Activated CD4-positive, alpha-beta memory T cell treated with anti-CD3 and anti-CD28 coated beads, Interleukin-2, amount 10 ng/mL, durations not matched to agents 7 days and 5 days (primary cell): ENCODE data around the gene RHCG. TPM values are rescaled to one million over a fixed set of nuclear protein-coding genes. Genes with fewer than 3 reads are reported as not detected.

ENCODE experiments used
- CTCF ChIA-PET: fragments of 350-600 bp; sonication (Branson Sonifier 250); formaldehyde crosslinking; loops from one replicate; lab custom pipeline; 2021; ENCODE audit warnings: antibody characterized with exemption, inconsistent platforms; lab: Charles Lee
- POLR2A ChIA-PET: fragments of 350-600 bp; sonication (Branson Sonifier 250); formaldehyde crosslinking; loops from one replicate; lab custom pipeline; 2021; ENCODE audit warnings: antibody characterized with exemption; lab: Charles Lee
- DNase-seq: peaks from one replicate; pipeline ENCODE4 v3.0.0-alpha.2; 2020
- H3K27ac Mint-ChIP-seq: one replicate; pipeline ENCODE4 v1.8.0; 2021; ENCODE audit warnings: mild to moderate bottlenecking, mixed read lengths
- H3K27me3 Mint-ChIP-seq: one replicate; pipeline ENCODE4 v1.8.0; 2021; ENCODE audit warnings: mixed read lengths
- H3K36me3 Mint-ChIP-seq: one replicate; pipeline ENCODE4 v1.8.0; 2021; ENCODE audit warnings: low read depth, mixed read lengths
- H3K4me1 Mint-ChIP-seq: one replicate; pipeline ENCODE4 v1.8.0; 2021; ENCODE audit warnings: mixed read lengths
- H3K4me3 Mint-ChIP-seq: one replicate; pipeline ENCODE4 v1.8.0; 2021; ENCODE audit warnings: mild to moderate bottlenecking, mixed read lengths
- H3K9me3 Mint-ChIP-seq: one replicate; pipeline ENCODE4 v1.8.0; 2021; ENCODE audit warnings: mixed read lengths
- total RNA-seq, 2 experiments: library from RNA; stranded (reverse); gene quantifications; one replicate each; pipeline ENCODE4 v1.2.3, GENCODE V29; 2021

Gene RHCG
- total RNA-seq, 2 experiments from 2014 or later, result not detected

DNA sequence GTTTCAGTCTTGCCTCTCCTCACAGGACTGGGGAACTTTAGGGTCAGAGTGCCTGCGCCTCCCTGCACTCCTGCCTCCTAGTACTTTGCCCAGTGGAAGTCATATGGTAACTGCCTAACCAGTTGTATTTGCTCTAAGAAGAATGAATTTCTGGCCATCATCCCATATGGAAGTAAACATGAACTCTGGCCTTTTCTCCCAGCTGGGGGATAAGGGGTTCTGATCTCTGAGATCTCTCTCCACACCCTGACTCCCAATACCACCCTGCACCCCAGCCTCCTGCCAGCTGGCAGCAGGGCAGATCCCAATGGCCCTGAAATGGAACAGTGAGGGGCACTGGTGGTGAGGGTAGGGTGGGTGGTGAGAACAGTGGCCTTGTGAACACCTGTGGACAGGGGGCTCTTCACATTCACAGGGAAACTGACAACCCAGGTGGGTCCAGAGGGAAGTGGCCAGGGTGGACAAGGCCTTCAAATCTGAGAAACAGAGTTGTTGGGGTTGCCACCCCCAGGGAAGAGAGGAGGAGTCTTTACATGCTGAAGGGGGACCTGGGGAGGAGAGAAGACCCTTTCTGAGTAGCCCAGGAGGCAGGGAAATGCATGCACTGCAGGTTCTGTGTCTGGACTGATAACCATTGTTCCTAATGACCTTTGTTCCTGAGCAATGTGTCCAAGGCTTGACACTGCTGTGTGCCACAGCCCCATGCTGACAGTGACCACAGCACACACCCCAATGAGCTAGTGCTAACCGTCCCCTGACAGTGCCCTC is 36.9 kb downstream of the RHCG start:
- Mint-ChIP-seq H3K27me3 (peaks cover 3% of the 10 kb centered on the region), H3K27ac (no peak overlapping the region), H3K9me3 (peaks cover 5% of the 10 kb centered on the region), H3K4me3 (no peak overlapping the region), H3K36me3 (no peaks in the 10 kb centered on the region), H3K4me1 (peaks cover 2% of the 10 kb centered on the region)
- ChIA-PET POLR2A (no interaction called here), CTCF (interaction anchor here (1.4 kb wide), 2 partner anchors 13 to 101 kb away, joined by 3 to 4 read pairs; no protein-coding TSS in a partner anchor)
- DNase-seq, result no peak

DNA sequence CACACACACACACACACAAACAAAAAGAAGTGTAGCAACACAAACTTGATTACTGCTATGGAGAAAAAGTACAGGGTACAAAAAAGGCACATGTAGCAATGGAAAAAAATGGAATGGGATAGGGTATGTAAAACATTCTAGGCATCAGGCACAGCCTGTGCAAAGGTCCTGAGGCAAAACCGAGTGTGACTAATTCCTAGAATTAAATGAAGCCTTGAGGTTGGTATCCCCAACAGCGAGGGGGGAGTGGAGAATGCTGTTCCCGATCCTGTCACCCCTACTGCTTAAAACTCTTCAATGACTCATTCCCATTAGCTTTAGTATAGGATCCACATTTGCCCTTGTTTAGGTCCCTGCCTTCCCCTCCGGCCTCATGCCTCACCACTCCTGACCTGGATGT is 37.9 kb downstream of the RHCG start:
- CTCF ChIA-PET, result interaction anchor here (1.0 to 1.6 kb wide), 4 partner anchors 9 to 100 kb away, joined by 3 to 4 read pairs (median 4); no protein-coding TSS in a partner anchor

DNA sequence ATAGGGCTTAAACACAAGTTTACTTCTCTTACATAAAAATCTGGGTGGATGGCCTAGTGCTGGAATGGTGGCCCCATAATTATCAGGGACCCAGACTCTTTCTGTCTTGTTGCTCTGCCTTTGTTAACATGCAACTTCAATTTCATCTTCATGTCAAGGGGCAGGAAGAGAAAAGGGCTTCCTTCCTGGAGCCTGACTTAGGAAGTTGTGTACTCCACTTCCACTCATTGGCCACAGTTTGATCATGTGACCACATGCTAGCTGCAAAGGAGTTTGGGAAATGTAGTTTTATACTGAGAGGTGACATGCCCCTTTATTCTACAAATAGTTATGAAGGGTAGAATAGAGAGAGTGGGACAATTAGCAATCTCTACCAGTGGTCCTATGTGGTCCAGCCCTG is 39.3 kb downstream of the RHCG start:
- POLR2A ChIA-PET, result no interaction called here
- H3K4me1 Mint-ChIP-seq, result peaks cover 2% of the 10 kb centered on the region
- CTCF ChIA-PET, result interaction anchor here (0.6 to 2.2 kb wide), 2 partner anchors 99 to 116 kb away, joined by 3 to 9 read pairs; no protein-coding TSS in a partner anchor
- no peak overlapping the region for H3K27ac Mint-ChIP-seq
- H3K36me3 Mint-ChIP-seq, result no peaks in the 10 kb centered on the region
- peaks cover 5% of the 10 kb centered on the region for H3K9me3 Mint-ChIP-seq
- no peak overlapping the region for H3K4me3 Mint-ChIP-seq
- peaks cover 7% of the 10 kb centered on the region for H3K27me3 Mint-ChIP-seq
- DNase-seq, result no peak

More for the DNA sequence above, 37.9 kb downstream of the RHCG start:
- H3K27ac Mint-ChIP-seq, result no peak overlapping the region
- no peak for DNase-seq
- H3K4me3 Mint-ChIP-seq, result no peak overlapping the region
- peaks cover 5% of the 10 kb centered on the region for H3K27me3 Mint-ChIP-seq
- POLR2A ChIA-PET, result no interaction called here
- H3K36me3 Mint-ChIP-seq, result no peaks in the 10 kb centered on the region
- peaks cover 2% of the 10 kb centered on the region for H3K4me1 Mint-ChIP-seq
- H3K9me3 Mint-ChIP-seq, result peaks cover 5% of the 10 kb centered on the region

DNA sequence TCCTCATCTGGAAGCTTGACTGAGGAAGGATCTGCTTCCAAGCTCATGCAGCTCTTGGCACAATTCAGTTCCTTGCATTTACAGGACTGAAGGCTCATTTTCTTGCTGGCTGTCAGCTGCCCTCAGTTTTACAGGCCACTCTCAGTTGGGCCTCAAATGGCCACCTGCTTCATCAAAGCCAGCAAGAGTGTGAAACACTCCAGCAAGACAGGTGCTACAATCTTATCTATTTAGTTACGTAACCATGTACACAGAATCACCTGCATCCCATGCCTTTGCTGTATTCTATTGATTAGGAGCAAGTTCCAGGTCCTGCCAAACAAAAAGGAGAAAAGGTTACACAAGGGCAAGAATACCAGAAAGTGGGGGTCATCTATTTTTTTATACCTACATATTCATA is 40.8 kb downstream of the RHCG start:
- Mint-ChIP-seq H3K4me3 (no peak overlapping the region), H3K4me1 (peaks cover 2% of the 10 kb centered on the region), H3K27me3 (peaks cover 14% of the 10 kb centered on the region), H3K9me3 (peaks cover 5% of the 10 kb centered on the region), H3K27ac (no peak overlapping the region), H3K36me3 (no peaks in the 10 kb centered on the region)
- ChIA-PET CTCF (no interaction called here), POLR2A (no interaction called here)
- DNase-seq, result no peak

DNA sequence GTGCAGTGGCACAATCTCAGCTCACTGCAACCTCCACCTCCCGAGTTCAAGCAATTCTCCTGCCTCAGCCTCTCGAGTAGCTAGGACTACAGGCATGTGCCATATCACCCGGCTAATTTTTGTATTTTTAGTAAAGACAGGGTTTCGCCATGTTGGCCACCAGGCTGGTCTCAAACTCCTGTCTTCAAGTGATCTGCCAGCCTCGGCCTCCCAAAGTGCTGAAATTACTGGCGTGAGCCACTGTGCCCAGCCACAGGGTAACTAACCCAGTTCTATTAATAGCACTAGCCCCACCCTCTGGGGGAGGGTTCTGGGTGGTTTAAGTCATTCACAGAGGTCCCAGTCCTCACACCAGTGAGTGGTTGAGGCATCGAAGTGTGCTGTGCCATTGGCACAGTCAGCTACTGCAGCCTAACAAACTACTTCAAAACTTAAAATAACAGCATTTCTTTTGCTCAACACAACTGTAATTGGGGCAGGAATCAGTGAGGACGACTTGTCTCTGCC is 44.0 kb downstream of the RHCG start:
- no peaks in the 10 kb centered on the region for H3K36me3 Mint-ChIP-seq

DNA sequence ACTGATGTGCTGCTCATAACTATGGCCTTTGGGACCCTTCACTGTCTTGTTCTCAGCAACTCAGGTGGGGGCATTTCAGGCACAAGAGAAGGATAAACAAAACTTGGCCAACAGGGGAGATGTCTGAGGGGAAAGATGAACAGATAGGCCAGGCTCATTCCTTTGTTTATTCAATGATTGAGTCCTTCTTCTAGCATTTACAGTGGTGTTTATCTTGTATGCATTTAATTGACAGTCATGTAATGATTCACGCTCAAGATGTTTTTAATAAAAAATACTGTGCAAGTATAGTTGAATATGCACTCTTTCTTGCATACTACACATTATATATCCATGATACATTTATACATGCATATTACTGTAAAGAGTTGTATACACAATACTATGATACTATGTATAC is 44.5 kb downstream of the RHCG start:
- no peak overlapping the region for H3K4me3 Mint-ChIP-seq
- peaks cover 2% of the 10 kb centered on the region for H3K9me3 Mint-ChIP-seq
- H3K27me3 Mint-ChIP-seq, result peaks cover 21% of the 10 kb centered on the region
- CTCF ChIA-PET, result no interaction called here
- no peaks in the 10 kb centered on the region for H3K36me3 Mint-ChIP-seq
- no peaks in the 10 kb centered on the region for H3K4me1 Mint-ChIP-seq
- DNase-seq, result no peak
- no peak overlapping the region for H3K27ac Mint-ChIP-seq
- POLR2A ChIA-PET, result no interaction called here

More for the DNA sequence above, 44.0 kb downstream of the RHCG start:
- DNase-seq, result no peak
- POLR2A ChIA-PET, result no interaction called here
- CTCF ChIA-PET, result interaction anchor here (1.6 kb wide), 1 partner anchor 10 kb away, joined by 3 read pairs; no protein-coding TSS in a partner anchor
- H3K4me1 Mint-ChIP-seq, result peaks cover 2% of the 10 kb centered on the region
- no peak overlapping the region for H3K27ac Mint-ChIP-seq
- H3K27me3 Mint-ChIP-seq, result peaks cover 21% of the 10 kb centered on the region
- H3K9me3 Mint-ChIP-seq, result peaks cover 5% of the 10 kb centered on the region
- no peak overlapping the region for H3K4me3 Mint-ChIP-seq

DNA sequence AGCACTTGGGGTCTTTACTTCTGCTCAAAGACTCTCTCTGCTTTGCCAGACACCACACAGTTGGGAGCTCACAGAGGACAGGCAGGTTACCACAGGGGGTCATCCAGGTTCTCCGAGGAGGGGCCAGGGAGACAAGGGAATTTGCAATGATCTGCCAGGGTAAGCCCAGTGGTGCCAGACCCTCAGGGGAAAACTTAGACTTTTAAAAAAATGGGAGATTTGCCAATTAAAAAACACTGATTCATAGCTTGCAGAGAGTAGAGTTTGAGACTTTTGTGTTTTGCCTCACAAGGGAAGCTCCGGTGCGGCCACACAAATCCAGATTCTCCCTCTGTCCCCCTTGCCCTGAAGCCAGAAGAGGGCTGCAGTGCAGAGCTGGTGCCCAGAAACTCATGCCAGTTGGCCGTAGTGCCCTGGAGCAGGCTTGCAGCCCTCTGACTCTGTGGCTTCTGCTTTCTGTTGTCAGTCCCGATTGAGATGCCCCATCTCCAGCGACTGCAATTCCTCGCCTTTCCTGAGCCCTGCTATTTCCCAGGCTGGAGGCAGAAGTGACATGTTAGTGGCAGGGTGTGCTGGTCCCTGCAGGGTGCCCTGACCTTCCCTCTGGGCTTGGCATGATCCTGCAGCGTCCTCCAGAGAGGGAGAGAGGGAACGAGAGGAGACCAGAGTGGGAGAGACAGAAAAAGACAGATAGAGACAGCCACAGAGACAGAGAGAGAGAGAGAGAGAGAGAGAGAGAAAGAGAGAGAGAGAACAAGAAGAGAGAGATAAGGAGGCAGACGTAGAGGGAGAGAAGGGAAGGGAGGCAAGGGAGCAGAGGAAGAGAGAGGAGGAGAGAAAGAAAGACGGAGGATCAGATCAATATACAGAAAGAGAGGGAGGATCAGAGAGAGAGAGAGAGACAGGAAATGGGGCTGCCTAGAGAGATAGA is 46.0 kb downstream of the RHCG start:
- H3K27me3 Mint-ChIP-seq, result peaks cover 29% of the 10 kb centered on the region
- H3K36me3 Mint-ChIP-seq, result no peaks in the 10 kb centered on the region
- no peak overlapping the region for H3K27ac Mint-ChIP-seq

DNA sequence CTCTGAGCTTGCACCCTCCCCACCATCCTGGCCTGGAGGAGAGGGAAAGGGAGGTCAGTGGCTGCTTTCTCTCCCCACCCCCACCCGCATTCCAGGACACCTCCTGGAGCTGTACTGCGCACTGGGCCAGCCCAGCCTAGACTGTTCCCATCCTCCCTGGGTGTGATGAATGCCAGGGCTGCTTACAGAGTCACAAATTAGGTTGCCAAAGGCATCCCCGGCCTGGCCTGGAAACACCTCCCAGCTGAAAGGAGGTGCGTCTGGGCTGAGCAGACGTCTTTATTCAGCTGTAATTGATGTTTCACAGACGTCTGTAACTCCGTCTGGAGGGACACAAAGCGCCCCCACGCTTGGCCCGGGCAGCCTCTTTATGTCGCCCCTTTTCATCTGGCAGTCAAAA is 47.6 kb downstream of the RHCG start:
- CTCF ChIA-PET, result interaction anchor here (1.1 kb wide), 1 partner anchor 24 kb away, joined by 3 read pairs; no protein-coding TSS in a partner anchor
- peaks cover 29% of the 10 kb centered on the region for H3K27me3 Mint-ChIP-seq
- H3K27ac Mint-ChIP-seq, result no peak overlapping the region
- no peaks in the 10 kb centered on the region for H3K36me3 Mint-ChIP-seq
- no peaks in the 10 kb centered on the region for H3K4me1 Mint-ChIP-seq
- POLR2A ChIA-PET, result no interaction called here
- H3K9me3 Mint-ChIP-seq, result no peaks in the 10 kb centered on the region
- H3K4me3 Mint-ChIP-seq, result no peak overlapping the region
- DNase-seq, result no peak

More for the DNA sequence above, 46.0 kb downstream of the RHCG start:
- ChIA-PET POLR2A (no interaction called here), CTCF (interaction anchor here (0.7 kb wide), 1 partner anchor 9 kb away, joined by 3 read pairs; no protein-coding TSS in a partner anchor)
- DNase-seq, result no peak
- Mint-ChIP-seq H3K9me3 (no peaks in the 10 kb centered on the region), H3K4me1 (no peaks in the 10 kb centered on the region), H3K4me3 (no peak overlapping the region)

DNA sequence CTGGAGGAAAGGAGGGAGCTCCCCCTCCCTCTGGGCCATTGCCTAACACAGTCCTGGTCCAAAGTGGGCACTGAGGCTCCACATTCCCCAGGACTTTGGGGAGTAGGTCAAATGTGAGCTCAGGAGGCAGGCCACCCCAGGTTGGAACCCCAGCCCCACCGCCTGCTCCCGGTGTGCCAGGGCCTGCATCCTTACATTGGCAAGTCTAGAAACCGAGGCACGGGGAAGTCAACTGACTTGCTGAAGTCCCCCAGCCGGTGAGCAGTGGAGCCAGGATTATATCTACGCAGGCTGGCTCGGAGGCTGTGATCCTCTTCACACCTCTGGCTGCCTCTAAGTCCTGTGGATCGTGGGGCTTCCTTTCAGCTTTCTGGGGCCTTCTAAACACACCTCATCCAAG is 48.7 kb downstream of the RHCG start:
- no peak overlapping the region for H3K4me3 Mint-ChIP-seq
- no peak overlapping the region for H3K27ac Mint-ChIP-seq
- no peaks in the 10 kb centered on the region for H3K36me3 Mint-ChIP-seq
- ChIA-PET POLR2A (no interaction called here), CTCF (interaction anchor here (1.5 kb wide), 2 partner anchors 18 to 88 kb away, joined by 5 to 8 read pairs; no protein-coding TSS in a partner anchor)
- H3K9me3 Mint-ChIP-seq, result no peaks in the 10 kb centered on the region
- no peaks in the 10 kb centered on the region for H3K4me1 Mint-ChIP-seq
- peaks cover 25% of the 10 kb centered on the region for H3K27me3 Mint-ChIP-seq
- DNase-seq, result no peak

DNA sequence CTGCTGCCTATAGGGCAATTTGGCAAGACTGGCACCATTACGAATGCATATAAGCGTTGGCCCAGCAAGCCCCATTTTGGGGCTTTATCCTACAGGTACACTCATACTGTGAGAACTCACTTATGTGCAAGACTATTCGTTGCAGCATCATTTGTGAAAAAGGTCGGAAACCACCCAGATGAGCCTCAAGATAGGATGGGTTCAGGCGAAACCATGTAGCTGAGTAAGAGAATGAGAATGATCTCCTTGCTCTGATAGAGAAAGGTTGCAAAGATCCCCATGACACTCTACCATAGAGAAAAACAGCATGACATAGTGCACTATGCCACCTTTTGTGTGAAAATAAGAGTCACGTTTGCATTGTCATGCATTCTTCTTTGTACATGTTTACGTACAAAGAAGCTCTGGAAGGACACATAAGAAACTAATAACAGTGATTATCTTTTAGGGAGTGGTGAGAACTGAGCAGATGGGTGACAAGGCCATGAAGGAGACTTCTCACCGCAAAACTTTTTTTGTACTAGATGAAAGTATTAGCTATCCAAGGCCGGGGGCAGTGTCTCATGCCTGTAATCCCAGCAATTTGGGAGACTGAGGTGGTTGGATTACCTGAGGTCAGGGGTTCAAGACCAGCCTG is 50.0 kb downstream of the RHCG start:
- no peaks in the 10 kb centered on the region for H3K4me1 Mint-ChIP-seq
- ChIA-PET CTCF (interaction anchor here (0.9 to 1.5 kb wide), 5 partner anchors 12 to 88 kb away, joined by 3 to 8 read pairs (median 3); no protein-coding TSS in a partner anchor), POLR2A (interaction anchor here (0.8 kb wide), 1 partner anchor 356 kb away, joined by 3 read pairs; no protein-coding TSS in a partner anchor)
- H3K9me3 Mint-ChIP-seq, result no peaks in the 10 kb centered on the region
- DNase-seq, result no peak
- H3K27ac Mint-ChIP-seq, result no peak overlapping the region
- H3K27me3 Mint-ChIP-seq, result peaks cover 22% of the 10 kb centered on the region
- no peak overlapping the region for H3K4me3 Mint-ChIP-seq
- H3K36me3 Mint-ChIP-seq, result no peaks in the 10 kb centered on the region

DNA sequence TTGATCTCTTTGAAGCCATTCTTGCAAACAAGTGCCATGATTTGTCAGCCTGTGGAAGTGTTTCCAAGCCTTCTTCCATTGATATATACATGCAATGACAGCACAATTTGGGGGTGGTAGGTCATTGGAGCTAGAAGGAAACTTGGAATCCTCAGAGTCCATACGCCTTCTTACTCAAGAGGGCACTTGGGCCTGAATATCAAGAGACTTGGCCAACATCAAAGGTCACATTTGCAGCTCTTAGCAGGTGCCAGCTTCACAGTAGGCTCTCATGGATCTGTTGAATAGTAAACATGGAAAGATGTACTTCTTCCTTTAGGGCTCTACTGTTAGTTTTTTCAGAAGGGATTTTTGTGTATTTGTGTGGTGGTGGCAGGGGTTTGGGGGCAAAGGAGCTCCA is 50.9 kb downstream of the RHCG start:
- Mint-ChIP-seq H3K4me3 (no peak overlapping the region), H3K4me1 (no peaks in the 10 kb centered on the region), H3K9me3 (no peaks in the 10 kb centered on the region), H3K36me3 (no peaks in the 10 kb centered on the region), H3K27ac (no peak overlapping the region), H3K27me3 (peaks cover 18% of the 10 kb centered on the region)
- POLR2A ChIA-PET, result interaction anchor here (0.8 kb wide), 1 partner anchor 355 kb away, joined by 3 read pairs; no protein-coding TSS in a partner anchor
- CTCF ChIA-PET, result interaction anchor here (0.9 to 1.6 kb wide), 4 partner anchors 11 to 239 kb away, joined by 3 to 4 read pairs (median 3); no protein-coding TSS in a partner anchor
- no peak for DNase-seq
